Keratinocyte (primary cell): ENCODE results near the gene FOXP4.

ENCODE experiments used
- CTCF ChIP-seq, 3 experiments: IDR thresholded peaks in 1 of 3; conservative IDR thresholded peaks in 1 of 3; optimal IDR thresholded peaks in 1 of 3; 2 replicates in 2 of 3; 3 replicates in 1 of 3; pipeline versions ENCODE3 to v1.5.1; 2011; ENCODE audit warnings: low read length in 3 of 3, mild to moderate bottlenecking in 3 of 3, moderate library complexity in 2 of 3, control low read depth in 1 of 3, inconsistent platforms in 1 of 3; ENCODE audit not compliant: insufficient read depth in 2 of 3; ENCODE audit errors: extremely low read depth in 1 of 3
- EZH2 ChIP-seq: IDR thresholded peaks from one replicate; pipeline ENCODE4 v1.6.1; 2012; ENCODE audit warnings: inconsistent platforms, mild to moderate bottlenecking, low read length, moderate library complexity

GRCh38 chr6:41602422-41602743 lies 56.2 kb downstream of the FOXP4 start:
- TF ChIP-seq CTCF (optimal IDR thresholded peaks at IDR 0.05 in 1 of 3, IDR thresholded peaks at IDR 0.05 in 1 of 3, conservative IDR thresholded peaks at IDR 0.05 in 1 of 3; ENCODE audit: extremely low read depth in 1 of 3, insufficient read depth in 2 of 3, low read length in 3 of 3) (no peak), EZH2 (no peak)
